Choroid plexus epithelial cell (primary cell): ENCODE results near the gene WAS.
"Not testable (repeated sequence)": the region's sequence is repeated elsewhere in the genome, so short reads cannot be mapped to it uniquely, and the experiment has no call there.

ENCODE experiments used
- DNase-seq: peaks from one replicate; pipeline ENCODE4 v3.0.0-alpha.2; 2010; ENCODE audit warnings: low read depth
- H3K4me3 ChIP-seq: 2 replicates; pipeline ENCODE4 v1.5.1; 2011; ENCODE audit warnings: low read depth, mild to moderate bottlenecking, control low read depth, low read length, moderate library complexity
- CTCF ChIP-seq: conservative IDR thresholded peaks from 2 replicates; pipeline ENCODE4 v1.5.1; 2011; ENCODE audit warnings: low read depth, mild to moderate bottlenecking, control low read depth, inconsistent platforms, low read length, moderate library complexity

Gene WAS

GRCh38 chrX:48689208-48689920 lies 5.8 kb downstream of the WAS start:
- DNase-seq: no peak
- no peak overlapping the region for H3K4me3 ChIP-seq
- no peak for TF ChIP-seq CTCF

DNA sequence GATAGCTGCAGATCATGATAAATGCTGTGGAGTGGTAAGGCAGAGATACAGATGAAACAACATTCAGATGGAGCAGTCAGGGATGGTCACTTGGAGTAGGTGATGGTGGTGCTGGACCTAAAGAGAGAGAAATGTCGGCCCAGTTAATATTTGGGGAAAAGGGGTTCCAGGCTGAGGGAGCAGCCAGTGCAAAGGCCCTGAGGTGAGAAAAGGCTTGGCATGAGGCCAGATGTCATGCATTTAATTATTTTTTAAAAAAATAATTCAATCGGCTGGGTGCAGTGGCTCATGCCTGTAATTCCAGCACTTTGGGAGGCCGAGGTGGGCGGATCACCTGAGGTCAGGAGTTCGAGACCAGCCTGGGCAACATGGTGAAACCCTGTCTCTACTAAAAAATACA lies 8.1 kb downstream of the WAS start:
- DNase-seq, H3K4me3 ChIP-seq: not testable (repeated sequence)

DNA sequence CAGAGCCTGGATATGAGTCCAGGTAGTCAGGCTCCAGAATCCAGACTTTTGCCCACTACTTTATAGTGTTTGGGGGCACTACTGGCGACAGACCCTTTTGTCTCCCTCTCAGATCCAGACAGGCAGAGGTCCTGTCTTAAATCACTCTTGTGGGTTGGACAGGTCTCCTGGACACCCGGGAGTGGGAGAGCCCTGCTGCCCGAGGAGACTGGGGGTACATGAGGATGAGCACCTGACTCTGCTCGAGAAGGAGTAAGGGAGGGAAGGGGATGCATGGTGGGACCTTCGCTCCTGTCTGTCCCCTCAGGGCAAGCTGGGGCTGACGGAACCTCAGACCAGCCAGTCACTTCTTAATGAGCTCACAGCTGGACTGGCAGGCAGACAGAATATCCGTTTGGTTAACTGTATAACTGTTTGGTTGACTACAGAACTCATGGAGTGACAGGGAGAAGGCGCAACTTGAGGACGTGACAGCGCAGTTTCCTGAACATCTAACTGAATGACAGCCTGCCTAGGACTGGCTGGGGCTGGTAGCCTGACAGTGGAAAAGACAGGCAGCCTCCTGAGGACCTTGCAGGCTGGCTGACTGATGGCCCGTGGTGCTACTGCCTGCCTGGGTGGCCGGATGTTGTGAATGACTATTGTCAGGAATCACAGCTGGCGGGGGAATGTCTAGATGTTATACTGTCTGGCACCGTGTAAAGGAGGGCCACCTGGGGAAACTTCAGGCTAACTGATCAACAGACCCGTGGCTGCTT lies 11.4 kb downstream of the WAS start:
- H3K4me3 ChIP-seq: no peak overlapping the region
- TF ChIP-seq CTCF: no peak
- DNase-seq: no peak

GRCh38 chrX:48695534-48695896 lies 11.9 kb downstream of the WAS start:
- TF ChIP-seq CTCF: no peak
- H3K4me3 ChIP-seq: peak overlapping the region; percentile 17
- DNase-seq: peak; percentile 24

- H3K4me3 ChIP-seq: peak overlapping the region; percentile 65
- no peak for DNase-seq
- TF ChIP-seq CTCF: no peak
Observed at GRCh38 chrX:48695925-48696300, 12.3 kb downstream of the WAS start.

GRCh38 chrX:48696301-48696908 lies 12.8 kb downstream of the WAS start, which contains the start of gene SUV39H1:
SUV39H1 (plus strand) TSS chrX:48696734; CDS start chrX:48696785, 51 bp downstream.
- TF ChIP-seq CTCF: no peak
- DNase-seq: peak; percentile 89
- peak within 1 kb of the TSS; percentile 65 for H3K4me3 ChIP-seq

DNA sequence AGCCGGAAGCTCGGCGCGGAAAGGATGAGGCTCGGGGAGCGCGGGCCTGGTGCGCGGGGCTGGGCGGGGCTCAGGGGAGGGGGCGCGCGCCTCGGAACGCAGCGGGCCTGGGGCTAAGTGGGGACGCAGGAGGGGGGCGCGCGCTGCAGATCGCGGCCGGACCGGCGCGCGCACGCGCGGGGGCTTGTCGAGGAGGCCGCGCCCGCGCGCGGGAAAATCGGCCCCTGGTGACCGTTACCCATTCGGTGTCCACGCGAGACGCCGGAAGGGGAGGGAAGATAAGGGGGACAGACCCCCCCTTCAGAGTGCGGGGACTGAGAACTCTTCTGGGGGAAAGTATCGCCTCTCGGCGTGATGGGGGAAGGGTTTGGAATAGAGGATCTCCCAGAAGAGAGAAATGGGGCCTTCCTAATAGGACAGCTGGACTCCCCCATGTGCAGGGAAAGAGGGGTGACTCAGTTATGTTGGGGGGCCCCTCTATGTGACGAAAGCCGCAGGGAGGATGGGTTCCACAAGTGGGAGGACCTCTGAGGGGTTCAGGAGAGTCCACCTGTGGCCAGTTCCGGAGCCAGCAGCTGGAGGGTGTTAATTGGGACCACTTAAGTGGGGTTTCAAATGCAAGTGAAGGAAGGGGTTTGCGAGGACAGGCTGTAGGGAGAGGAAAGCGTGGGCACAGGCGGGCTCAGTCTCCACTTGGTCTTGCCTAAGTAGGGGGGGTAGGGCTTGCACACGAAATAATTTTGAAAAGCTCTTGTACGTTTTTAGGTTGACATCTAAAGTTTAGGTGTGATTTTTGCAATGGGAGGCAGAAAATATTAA lies 13.5 kb downstream of the WAS start:
- DNase-seq: peak; percentile 10
- no peak for TF ChIP-seq CTCF

More for the DNA sequence above, 13.5 kb downstream of the WAS start:
- peak overlapping the region; percentile 65 for H3K4me3 ChIP-seq
